GM12878 (cell line): ENCODE data around the gene SERPINH1. TPM values are rescaled to one million over a fixed set of nuclear protein-coding genes. Genes with fewer than 3 reads are reported as not detected.

Experiments used
- ATAC-seq: fragments of 200-7000 bp; cut with Tn5 transposase; 3 replicates; pipeline ENCODE4 v1.9.1; 2020; ENCODE audit warnings: mild to moderate bottlenecking, moderate library complexity
- BruUV-seq: library from RNA; stranded (reverse); fragments of 400-500 nt; replicated peaks from 2 replicates; lab custom pipeline; 2021; lab: Mats Ljungman, UMichigan
- CTCF ChIA-PET: fragments of 300-600 bp; sonication (Branson Sonifier 250); formaldehyde crosslinking; extraction: SDS; loops from one replicate; lab custom pipeline; 2021; ENCODE audit warnings: inconsistent platforms; lab: Yijun Ruan, JAX
- POLR2A ChIA-PET: fragments of 350-600 bp; formaldehyde crosslinking; extraction: SDS; loops from one replicate; lab custom pipeline; 2021; ENCODE audit warnings: inconsistent platforms; lab: Charles Lee
- RAD21 ChIA-PET: fragments of 300-600 bp; sonication (Branson Sonifier 250); formaldehyde crosslinking; loops from one replicate; lab custom pipeline; 2023; ENCODE audit warnings: antibody characterized with exemption; ENCODE audit not compliant: unreplicated experiment; lab: Charles Lee
- SMC1A ChIA-PET: fragments of 300-600 bp; sonication (Branson Sonifier 250); formaldehyde crosslinking; loops from one replicate; lab custom pipeline; 2023; ENCODE audit not compliant: unreplicated experiment, uncharacterized antibody; lab: Charles Lee
- DNase-seq: peaks from one replicate; pipeline ENCODE4 v3.0.0-alpha.2; 2011; ENCODE audit warnings: low read depth, low spot score
- FAIRE-seq: peaks from 3 replicates; lab custom pipeline; 2011; peaks lifted over from hg19 to GRCh38; lab: Jason Lieb, UNC
- H2AFZ ChIP-seq: 2 replicates; pipeline ENCODE4 v1.6.0; 2011; ENCODE audit warnings: low read depth, low read length, control low read depth; ENCODE audit not compliant: control insufficient read depth
- H3K27ac ChIP-seq: 2 replicates; pipeline ENCODE4 v1.5.1; 2011; ENCODE audit warnings: control low read depth; ENCODE audit not compliant: control insufficient read depth, insufficient read depth
- H3K27me3 ChIP-seq, 2 experiments: replicated peaks in 1 of 2; 2 replicates each; pipeline versions ENCODE4 v1.6.0 to v1.6.1; 2011; ENCODE audit warnings: low read length in 1 of 2; ENCODE audit not compliant: control insufficient read depth in 2 of 2, insufficient read depth in 2 of 2
- H3K36me3 ChIP-seq, 2 experiments: 2 replicates each; pipeline ENCODE4 v1.5.1; 2011; ENCODE audit warnings: low read length in 1 of 2; ENCODE audit not compliant: control insufficient read depth in 2 of 2, insufficient read depth in 2 of 2
- H3K4me1 ChIP-seq: 2 replicates; pipeline ENCODE4 v1.6.1; 2011; ENCODE audit warnings: mild to moderate bottlenecking, low read length, moderate library complexity, mixed read lengths; ENCODE audit not compliant: control insufficient read depth, insufficient read depth
- H3K4me2 ChIP-seq: 2 replicates; pipeline ENCODE4 v1.6.0; 2011; ENCODE audit warnings: control low read depth; ENCODE audit not compliant: control insufficient read depth, insufficient read depth
- H3K4me3 ChIP-seq: fragments of 200-600 bp; sonication (generic); 2 replicates; pipeline ENCODE4 v1.5.1; 2016
- H3K79me2 ChIP-seq: 2 replicates; pipeline ENCODE4 v1.6.0; 2011; ENCODE audit warnings: low read length; ENCODE audit not compliant: control insufficient read depth, insufficient read depth
- H3K9ac ChIP-seq: 2 replicates; pipeline ENCODE4 v1.8.0; 2011; ENCODE audit warnings: low read length, control low read depth, mixed read lengths; ENCODE audit not compliant: control insufficient read depth, insufficient read depth
- H3K9me3 ChIP-seq: replicated peaks from 3 replicates; pipeline ENCODE4 v1.5.1; 2011; ENCODE audit warnings: mild to moderate bottlenecking, low read length; ENCODE audit not compliant: control insufficient read depth, insufficient read depth
- H4K20me1 ChIP-seq: 2 replicates; pipeline ENCODE4 v1.6.0; 2011; ENCODE audit not compliant: control insufficient read depth, insufficient read depth
- FOXK2 ChIP-seq: fragments of 450-650 bp; IDR thresholded peaks from 2 replicates; pipeline ENCODE4 v1.6.1; 2017; ENCODE audit warnings: mild to moderate bottlenecking, moderate library complexity
- HDGF ChIP-seq: fragments of 450-650 bp; IDR thresholded peaks from 2 replicates; pipeline ENCODE4 v1.6.1; 2016; ENCODE audit warnings: antibody characterized with exemption
- MYC ChIP-seq: IDR thresholded peaks from 2 replicates; pipeline ENCODE4 v1.6.1; 2011; ENCODE audit warnings: mild to moderate bottlenecking, low read length, moderate library complexity, inconsistent platforms; ENCODE audit not compliant: insufficient read depth, insufficient replicate concordance, insufficient read length, severe bottlenecking
- NBN ChIP-seq: fragments of 450-650 bp; IDR thresholded peaks from 2 replicates; pipeline ENCODE4 v1.6.1; 2016
- NR2C1 ChIP-seq: fragments of 450-650 bp; IDR thresholded peaks from 2 replicates; pipeline ENCODE4 v1.6.1; 2017; ENCODE audit warnings: antibody characterized with exemption, mild to moderate bottlenecking, moderate library complexity
- RUNX3 ChIP-seq: IDR thresholded peaks from 2 replicates; pipeline ENCODE4 v1.6.1; 2012; ENCODE audit warnings: low read length, inconsistent platforms
- TCF3 ChIP-seq: IDR thresholded peaks from 2 replicates; pipeline ENCODE4 v1.6.1; 2012; ENCODE audit warnings: low read depth, mild to moderate bottlenecking, low read length, borderline replicate concordance; ENCODE audit not compliant: insufficient read depth
- ZNF207 ChIP-seq: fragments of 450-650 bp; IDR thresholded peaks from 2 replicates; pipeline ENCODE4 v1.6.1; 2014; ENCODE audit warnings: antibody characterized with exemption, mild to moderate bottlenecking, borderline replicate concordance
- WGBS: methylation state at CpG from one replicate; pipeline ENCODE4 v1.1.6; 2016; ENCODE audit warnings: low lambda C conversion rate; ENCODE audit not compliant: insufficient replicate concordance, insufficient coverage; ENCODE audit errors: missing lambda C conversion rate; 5-methylcytosine and 5-hydroxymethylcytosine counted together
- in situ Hi-C: fragments of 300-500 bp; cut with MboI; formaldehyde crosslinking; loops from 9 replicates; pipeline ENCODE4 v1.14.3; 2018; ENCODE audit warnings: mixed read lengths
- intact Hi-C: fragments of 100-400 bp; cut with micrococcal nuclease; formaldehyde crosslinking; loops from one replicate; pipeline ENCODE4 v1.14.2; 2022; ENCODE audit not compliant: unreplicated experiment
- polyA plus RNA-seq, 11 experiments: library from polyadenylated mRNA; depleted of rRNA in 4 of 11; unstranded in 6 of 11; stranded (reverse) in 5 of 11; fragments of >200 nt; fragmentation: Nextera tagmentation in 4 of 11; fragmentation: Illumina TruSeq in 1 of 11; extraction: Ambion mirVana in 4 of 11; extraction: Trizol in 1 of 11; gene quantifications; 1 replicate in 1 of 11; 2 replicates in 10 of 11; pipeline versions ENCODE4 v1.2.1 to v1.2.3, GENCODE V29; 2011 to 2016; ENCODE audit warnings: inconsistent platforms in 2 of 11, missing spikeins in 2 of 11, low read depth in 1 of 11
- total RNA-seq, 4 experiments: library from RNA; depleted of rRNA in 3 of 4; stranded (reverse); fragments of >200 nt in 3 of 4; fragmentation: Illumina TruSeq in 1 of 4; extraction: Trizol in 1 of 4; gene quantifications; 2 replicates each; pipeline versions ENCODE4 v1.2.1 to v1.2.3, GENCODE V29; 2013 to 2021
- TF ChIP-seq, protein P1 (sequence below): fragments of 150-350 bp; IDR thresholded peaks from 2 replicates; pipeline ENCODE4 v1.6.1; 2016; ENCODE audit warnings: low read depth, low read length
- TF ChIP-seq, protein P2 (sequence below): fragments of 450-650 bp; conservative IDR thresholded peaks from 2 replicates; pipeline ENCODE4 v1.6.1; 2017; ENCODE audit warnings: mild to moderate bottlenecking, moderate library complexity

Gene SERPINH1
- total and polyA plus RNA-seq, 10 of the 15 experiments (the other 5 are each of a cell fraction or from before 2014, with no cell fraction given): 0.34 to 19.8 (median 13.7) TPM

DNA sequence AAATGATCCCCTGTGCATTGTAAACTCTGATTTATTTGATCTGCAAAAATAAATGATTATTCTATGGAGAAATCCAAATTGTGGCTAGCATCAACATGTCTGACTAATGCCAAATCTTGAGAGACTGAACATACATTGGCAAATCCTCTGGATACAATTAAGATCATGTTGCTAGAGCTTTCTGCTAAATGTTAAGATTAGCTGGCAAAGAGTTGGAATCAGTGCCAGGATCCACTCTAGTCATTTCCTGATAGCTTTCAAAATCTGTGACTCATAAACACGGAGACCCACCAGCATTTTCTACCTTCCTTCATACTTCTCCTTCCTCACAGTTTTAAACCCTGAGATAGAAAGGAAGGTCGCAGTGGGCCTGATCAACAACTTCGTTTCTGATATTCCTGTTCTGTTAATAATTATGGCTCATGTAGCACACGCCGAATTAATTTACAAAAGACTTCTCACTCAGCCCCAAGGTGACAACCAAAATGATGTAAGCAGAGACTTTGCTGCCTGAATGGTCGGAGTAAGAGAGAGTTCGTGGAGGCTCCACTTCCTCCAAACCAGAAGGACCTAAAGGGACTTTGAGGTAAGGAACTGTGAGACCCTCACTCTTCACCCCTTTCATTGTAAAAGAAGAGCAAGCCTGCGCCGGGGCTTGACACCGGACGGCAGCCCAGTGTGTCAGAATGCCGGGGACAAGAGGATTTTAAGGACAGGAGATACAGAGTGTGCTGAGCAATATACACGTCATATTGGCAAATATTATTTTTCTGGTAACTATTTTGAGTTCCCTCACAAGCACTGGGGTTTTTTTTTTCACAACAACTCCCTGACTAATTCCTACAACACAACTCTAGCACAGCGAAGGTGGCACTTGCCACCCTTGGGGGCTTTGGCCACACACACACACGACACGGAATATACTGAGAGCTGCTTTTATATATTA is 42.0 kb downstream of the SERPINH1 start (continued):
- TF ChIP-seq, protein P1, sequence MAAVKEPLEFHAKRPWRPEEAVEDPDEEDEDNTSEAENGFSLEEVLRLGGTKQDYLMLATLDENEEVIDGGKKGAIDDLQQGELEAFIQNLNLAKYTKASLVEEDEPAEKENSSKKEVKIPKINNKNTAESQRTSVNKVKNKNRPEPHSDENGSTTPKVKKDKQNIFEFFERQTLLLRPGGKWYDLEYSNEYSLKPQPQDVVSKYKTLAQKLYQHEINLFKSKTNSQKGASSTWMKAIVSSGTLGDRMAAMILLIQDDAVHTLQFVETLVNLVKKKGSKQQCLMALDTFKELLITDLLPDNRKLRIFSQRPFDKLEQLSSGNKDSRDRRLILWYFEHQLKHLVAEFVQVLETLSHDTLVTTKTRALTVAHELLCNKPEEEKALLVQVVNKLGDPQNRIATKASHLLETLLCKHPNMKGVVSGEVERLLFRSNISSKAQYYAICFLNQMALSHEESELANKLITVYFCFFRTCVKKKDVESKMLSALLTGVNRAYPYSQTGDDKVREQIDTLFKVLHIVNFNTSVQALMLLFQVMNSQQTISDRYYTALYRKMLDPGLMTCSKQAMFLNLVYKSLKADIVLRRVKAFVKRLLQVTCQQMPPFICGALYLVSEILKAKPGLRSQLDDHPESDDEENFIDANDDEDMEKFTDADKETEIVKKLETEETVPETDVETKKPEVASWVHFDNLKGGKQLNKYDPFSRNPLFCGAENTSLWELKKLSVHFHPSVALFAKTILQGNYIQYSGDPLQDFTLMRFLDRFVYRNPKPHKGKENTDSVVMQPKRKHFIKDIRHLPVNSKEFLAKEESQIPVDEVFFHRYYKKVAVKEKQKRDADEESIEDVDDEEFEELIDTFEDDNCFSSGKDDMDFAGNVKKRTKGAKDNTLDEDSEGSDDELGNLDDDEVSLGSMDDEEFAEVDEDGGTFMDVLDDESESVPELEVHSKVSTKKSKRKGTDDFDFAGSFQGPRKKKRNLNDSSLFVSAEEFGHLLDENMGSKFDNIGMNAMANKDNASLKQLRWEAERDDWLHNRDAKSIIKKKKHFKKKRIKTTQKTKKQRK: no peak
- TF ChIP-seq HDGF (no peak), MYC (no peak)

- WGBS: 47% methylated on average over 8 of the region's 8 CpGs
- ChIA-PET POLR2A (no interaction called here), CTCF (no interaction called here), SMC1A (no interaction called here), RAD21 (no interaction called here)
- DNase-seq: no peak
- H3K27me3 ChIP-seq: peaks cover 0 to 2% of the 10 kb centered on the region in 2 experiments; a peak in 2 of 4 replicates
- no peak overlapping the region for H2AFZ ChIP-seq
- no peaks in the 10 kb centered on the region for H4K20me1 ChIP-seq
- no peak for ATAC-seq
- H3K79me2 ChIP-seq: no peaks in the 10 kb centered on the region
- no peaks in the 10 kb centered on the region for H3K4me1 ChIP-seq
- TF ChIP-seq NR2C1 (no peak), NBN (no peak), TCF3 (no peak), FOXK2 (no peak), ZNF207 (no peak), RUNX3 (no peak)
- TF ChIP-seq, protein P2, sequence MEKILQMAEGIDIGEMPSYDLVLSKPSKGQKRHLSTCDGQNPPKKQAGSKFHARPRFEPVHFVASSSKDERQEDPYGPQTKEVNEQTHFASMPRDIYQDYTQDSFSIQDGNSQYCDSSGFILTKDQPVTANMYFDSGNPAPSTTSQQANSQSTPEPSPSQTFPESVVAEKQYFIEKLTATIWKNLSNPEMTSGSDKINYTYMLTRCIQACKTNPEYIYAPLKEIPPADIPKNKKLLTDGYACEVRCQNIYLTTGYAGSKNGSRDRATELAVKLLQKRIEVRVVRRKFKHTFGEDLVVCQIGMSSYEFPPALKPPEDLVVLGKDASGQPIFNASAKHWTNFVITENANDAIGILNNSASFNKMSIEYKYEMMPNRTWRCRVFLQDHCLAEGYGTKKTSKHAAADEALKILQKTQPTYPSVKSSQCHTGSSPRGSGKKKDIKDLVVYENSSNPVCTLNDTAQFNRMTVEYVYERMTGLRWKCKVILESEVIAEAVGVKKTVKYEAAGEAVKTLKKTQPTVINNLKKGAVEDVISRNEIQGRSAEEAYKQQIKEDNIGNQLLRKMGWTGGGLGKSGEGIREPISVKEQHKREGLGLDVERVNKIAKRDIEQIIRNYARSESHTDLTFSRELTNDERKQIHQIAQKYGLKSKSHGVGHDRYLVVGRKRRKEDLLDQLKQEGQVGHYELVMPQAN: no peak
- no peak overlapping the region for H3K4me2 ChIP-seq
- H3K9ac ChIP-seq: no peak overlapping the region
- no peak overlapping the region for H3K4me3 ChIP-seq
- intact Hi-C loops: no loop called here
- in situ Hi-C loops: no loop called here
- no TSS peak for BruUV-seq
- no peak overlapping the region for H3K27ac ChIP-seq
- no peak for FAIRE-seq
- H3K36me3 ChIP-seq: no peaks in the 10 kb centered on the region
- H3K9me3 ChIP-seq: no peaks in the 10 kb centered on the region
Measured at GRCh38 chr11:75606099-75606498, 44.0 kb downstream of the SERPINH1 start.
